Heart left ventricle (tissue), 16 donors: Measurements from ENCODE around the gene CKMT2. TPM values are rescaled to one million over a fixed set of nuclear protein-coding genes. Genes with fewer than 3 reads are reported as not detected.

ENCODE experiments used
- ATAC-seq, 4 donors: fragments of 200-7000 bp; cut with Tn5 transposase; one replicate each; pipeline ENCODE4 v1.9.1; 2020 to 2022; ENCODE audit warnings: moderate library complexity in 4 of 4, mild to moderate bottlenecking in 3 of 4, moderate number of reproducible peaks in 1 of 4
- DNase-seq, 5 donors: peaks; one replicate each; pipeline ENCODE4 v3.0.0-alpha.2; 2020
- H3K27ac ChIP-seq, 12 donors: fragments of 200-600 bp; sonication (generic) in 4 of 12; one replicate each; pipeline versions ENCODE4 v1.5.0 to v1.8.0; 2016 to 2022; ENCODE audit warnings: mild to moderate bottlenecking in 2 of 12
- H3K27me3 ChIP-seq, 9 donors: fragments of 200-600 bp; sonication (generic) in 2 of 9; one replicate each; pipeline versions ENCODE4 v1.5.1 to v1.8.0; 2016 to 2022; ENCODE audit warnings: mild to moderate bottlenecking in 3 of 9
- H3K36me3 ChIP-seq, 9 donors: fragments of 200-600 bp; sonication (generic) in 2 of 9; one replicate each; pipeline versions ENCODE4 v1.5.0 to v1.8.0; 2018 to 2022; ENCODE audit warnings: mild to moderate bottlenecking in 2 of 9
- H3K4me1 ChIP-seq, 12 donors: fragments of 200-600 bp; sonication (generic) in 4 of 12; one replicate each; pipeline versions ENCODE4 v1.5.0 to v1.8.0; 2016 to 2022; ENCODE audit warnings: mild to moderate bottlenecking in 3 of 12
- H3K4me3 ChIP-seq, 12 donors: fragments of 200-600 bp; sonication (generic) in 4 of 12; one replicate each; pipeline versions ENCODE4 v1.5.0 to v1.8.0; 2017 to 2022; ENCODE audit warnings: mild to moderate bottlenecking in 9 of 12, moderate library complexity in 4 of 12
- H3K9me3 ChIP-seq, 12 donors: fragments of 200-600 bp; sonication (generic) in 4 of 12; one replicate each; pipeline versions ENCODE4 v1.5.0 to v1.8.0; 2016 to 2022; ENCODE audit warnings: mild to moderate bottlenecking in 1 of 12
- CTCF ChIP-seq, 12 donors: fragments of 200-600 bp; sonication (generic) in 4 of 12; IDR thresholded peaks; one replicate each; pipeline versions ENCODE4 v1.5.0 to v1.8.0; 2018 to 2022; ENCODE audit warnings: antibody characterized with exemption in 12 of 12, mild to moderate bottlenecking in 5 of 12
- POLR2A ChIP-seq, 2 donors: fragments of 450-650 bp; IDR thresholded peaks; one replicate each; pipeline ENCODE4 v1.6.1; 2017; ENCODE audit warnings: antibody characterized with exemption in 2 of 2, mild to moderate bottlenecking in 2 of 2, moderate library complexity in 2 of 2
- WGBS, 4 donors: extraction: QIAGEN DNeasy Blood & Tissue Kit in 2 of 4; methylation state at CpG; one replicate each; pipeline versions ENCODE4 v1.1.5 to v1.1.7; 2013 to 2018; 5-methylcytosine and 5-hydroxymethylcytosine counted together
- intact Hi-C, 10 donors: fragments of 100-400 bp; cut with DNase I; formaldehyde crosslinking; loops; one replicate each; pipeline versions ENCODE4 v1.11.1 to v1.14.2; 2022
- polyA plus RNA-seq, 2 donors: library from polyadenylated mRNA; stranded (reverse); fragments of 200-250 nt; gene quantifications; one replicate each; pipeline ENCODE4 v1.2.3, GENCODE V29; 2013
- total RNA-seq, 9 donors: library from RNA; depleted of rRNA in 2 of 9; stranded (reverse); fragments of >200 nt in 2 of 9; fragmentation: NEBNext Ultra II Directional in 3 of 9; extraction: Animal tissue kit (Norgen Biotek cat#: 25700) in 3 of 9; gene quantifications; one replicate each; pipeline versions ENCODE4 v1.1.0 to v1.2.4, GENCODE V29; 2016 to 2023
- donor health status: ischemic (EF 13 %, LVEDD 7.1; RV severe dilation, severe dysfunction).
- donor health status: healthy with polysubstance abuse.
- donor health status: DM: no; HTN: yes; CAD: no.
- donor health status: DM: no; HTN: no; CAD: no.
- donor health status: ischemic (EF 25% LVEDD 6.9; RV normal size, moderate dysfunction).
- donor health status: ischemic (EF 25% LVEDD 5.7; RV mildly dilated, moderate dysfunction).
- donor health status: healthy.
- donor health status: DM: yes; HTN: yes; CAD: no.
- donor health status: ischemic (EF 35%, LVEDD 5.7; RV mildly dilated, moderate dysfunction).
- donor health status: nonischemic (EF 11% LVEDD 7.7; RV severe dilation, severe dysfunction).
- donor health status: DM: yes; HTN: yes; CAD: no.
- donor health status: PGD.
- donor health status: ischemic (EF 29% LVEDD 5.4; RV normal size, mild dysfunction).
- donor health status: nonischemic (EF 23%, LVEDD 6.1; RV moderate dilation, normal function).

CKMT2 gene
- total and polyA plus RNA-seq, 11 donors = 890 to 3,872 (median 1,758) TPM

GRCh38 chr5:81208904-81209303 lies 24.2 kb upstream of the CKMT2 start:
- intact Hi-C loops = loop anchor here in 2 of 10 donors (10.0 kb wide), 2 partner anchors 86 to 524 kb away; no protein-coding TSS in a partner anchor
- 81 to 87% (median 85%) methylated on average over 4 of the region's 4 CpGs for WGBS, 4 donors
- H3K9me3 ChIP-seq = no peaks in the 10 kb centered on the region
- H3K27me3 ChIP-seq = no peaks in the 10 kb centered on the region
- H3K36me3 ChIP-seq = peaks cover 0 to 37% (median 0%) of the 10 kb centered on the region in 9 donors
- H3K4me1 ChIP-seq = no peaks in the 10 kb centered on the region
- no peak overlapping the region for H3K27ac ChIP-seq
- ATAC-seq (no peak), DNase-seq (no peak)
- H3K4me3 ChIP-seq = no peak overlapping the region
- TF ChIP-seq POLR2A (IDR thresholded peaks at IDR 0.05) = no peak
- TF ChIP-seq CTCF (IDR thresholded peaks at IDR 0.05) = no peak

- Histone ChIP-seq H3K4me3 (no peak overlapping the region), H3K9me3 (no peaks in the 10 kb centered on the region), H3K4me1 (no peaks in the 10 kb centered on the region), H3K27ac (no peak overlapping the region), H3K36me3 (peaks cover 0 to 37% (median 0%) of the 10 kb centered on the region in 9 donors), H3K27me3 (no peaks in the 10 kb centered on the region)
- ATAC-seq = no peak
- DNase-seq = no peak
- WGBS, 4 donors = 81 to 90% (median 88%) methylated on average over 5 of the region's 5 CpGs
- no peak for TF ChIP-seq CTCF (IDR thresholded peaks at IDR 0.05)
- no peak for TF ChIP-seq POLR2A (IDR thresholded peaks at IDR 0.05)
- intact Hi-C loops = loop anchor here in 2 of 10 donors (10.0 kb wide), 2 partner anchors 85 to 525 kb away; no protein-coding TSS in a partner anchor
These were observed 23.7 kb upstream of the CKMT2 start for GRCh38 chr5:81209386-81209785.

GRCh38 chr5:81209869-81210493 lies 23.1 kb upstream of the CKMT2 start:
- Histone ChIP-seq H3K4me1 (no peaks in the 10 kb centered on the region), H3K36me3 (peaks cover 0 to 37% (median 0%) of the 10 kb centered on the region in 9 donors), H3K27ac (no peak overlapping the region), H3K9me3 (no peaks in the 10 kb centered on the region), H3K4me3 (no peak overlapping the region), H3K27me3 (no peaks in the 10 kb centered on the region)
- intact Hi-C loops = loop anchor here in 2 of 10 donors (10.0 kb wide), 2 partner anchors 85 to 525 kb away; no protein-coding TSS in a partner anchor
- no peak for DNase-seq
- 86 to 94% (median 87%) methylated on average over 11 of the region's 11 CpGs for WGBS, 4 donors
- TF ChIP-seq POLR2A (IDR thresholded peaks at IDR 0.05) (no peak), CTCF (IDR thresholded peaks at IDR 0.05) (no peak)
- ATAC-seq = no peak

GRCh38 chr5:81212211-81212751 lies 20.8 kb upstream of the CKMT2 start:
- TF ChIP-seq POLR2A (IDR thresholded peaks at IDR 0.05) (no peak), CTCF (IDR thresholded peaks at IDR 0.05) (no peak)
- Histone ChIP-seq H3K27ac (no peak overlapping the region), H3K4me1 (no peaks in the 10 kb centered on the region), H3K27me3 (no peaks in the 10 kb centered on the region), H3K4me3 (no peak overlapping the region), H3K36me3 (peaks cover 0 to 40% (median 0%) of the 10 kb centered on the region in 9 donors), H3K9me3 (no peaks in the 10 kb centered on the region)
- WGBS, 4 donors = 89 to 93% (median 91%) methylated on average over 11 of the region's 11 CpGs
- ATAC-seq (no peak), DNase-seq (no peak)
- intact Hi-C loops = no loop called here
